ENCODE results near the gene UBAC2.

DNA sequence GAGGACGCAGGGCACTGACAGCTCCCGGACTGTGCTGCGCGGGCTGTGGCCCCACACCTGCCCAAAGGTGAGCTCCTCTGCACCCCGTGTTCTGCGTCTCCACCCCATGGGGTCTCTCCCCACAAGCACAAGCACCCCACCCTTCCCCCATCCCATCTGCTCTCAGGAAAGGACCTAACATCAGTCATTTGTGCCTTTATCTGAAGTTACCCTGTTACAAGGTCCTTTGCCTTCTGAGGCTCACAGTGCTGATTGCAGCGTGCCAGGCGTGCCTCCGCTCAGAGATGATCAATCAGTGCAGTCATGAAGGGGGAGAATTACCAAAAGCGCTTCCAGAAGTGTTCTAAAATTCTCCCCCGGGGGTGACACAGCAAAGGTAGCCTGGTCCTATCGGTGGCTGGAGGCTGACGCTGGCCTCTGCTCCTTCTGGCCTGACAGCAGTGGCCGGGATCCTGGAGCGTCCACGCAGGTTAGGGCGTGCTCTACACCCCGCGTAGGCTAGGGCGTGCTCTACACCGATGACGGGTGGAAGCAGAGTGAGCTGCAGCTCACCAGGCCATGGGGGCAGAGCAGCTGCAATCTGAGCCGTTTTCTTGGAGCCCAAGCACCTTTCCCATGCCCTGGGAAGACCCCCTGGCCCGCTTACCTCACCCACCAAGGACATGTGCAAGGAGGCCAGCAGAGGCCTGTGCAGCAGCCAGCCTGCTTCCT lies 215.9 kb downstream of the UBAC2 start:
- TF ChIP-seq, protein P1, sequence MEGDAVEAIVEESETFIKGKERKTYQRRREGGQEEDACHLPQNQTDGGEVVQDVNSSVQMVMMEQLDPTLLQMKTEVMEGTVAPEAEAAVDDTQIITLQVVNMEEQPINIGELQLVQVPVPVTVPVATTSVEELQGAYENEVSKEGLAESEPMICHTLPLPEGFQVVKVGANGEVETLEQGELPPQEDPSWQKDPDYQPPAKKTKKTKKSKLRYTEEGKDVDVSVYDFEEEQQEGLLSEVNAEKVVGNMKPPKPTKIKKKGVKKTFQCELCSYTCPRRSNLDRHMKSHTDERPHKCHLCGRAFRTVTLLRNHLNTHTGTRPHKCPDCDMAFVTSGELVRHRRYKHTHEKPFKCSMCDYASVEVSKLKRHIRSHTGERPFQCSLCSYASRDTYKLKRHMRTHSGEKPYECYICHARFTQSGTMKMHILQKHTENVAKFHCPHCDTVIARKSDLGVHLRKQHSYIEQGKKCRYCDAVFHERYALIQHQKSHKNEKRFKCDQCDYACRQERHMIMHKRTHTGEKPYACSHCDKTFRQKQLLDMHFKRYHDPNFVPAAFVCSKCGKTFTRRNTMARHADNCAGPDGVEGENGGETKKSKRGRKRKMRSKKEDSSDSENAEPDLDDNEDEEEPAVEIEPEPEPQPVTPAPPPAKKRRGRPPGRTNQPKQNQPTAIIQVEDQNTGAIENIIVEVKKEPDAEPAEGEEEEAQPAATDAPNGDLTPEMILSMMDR (IDR thresholded peaks at IDR 0.05; ENCODE audit: borderline replicate concordance, extremely low read depth, low read length, poor library complexity, severe bottlenecking): no peak
- TF ChIP-seq EZH2 (IDR thresholded peaks at IDR 0.05; ENCODE audit: borderline replicate concordance, low read depth, low read length, severe bottlenecking): no peak

Data from DND-41 (cell line).